ENCODE measurements around the gene CSK. TPM values are rescaled to one million over a fixed set of nuclear protein-coding genes. Genes with fewer than 3 reads are reported as not detected.

The CSK gene
- polyA plus RNA-seq, 3 donors: 46.0 to 55.1 (median 47.9) TPM

DNA sequence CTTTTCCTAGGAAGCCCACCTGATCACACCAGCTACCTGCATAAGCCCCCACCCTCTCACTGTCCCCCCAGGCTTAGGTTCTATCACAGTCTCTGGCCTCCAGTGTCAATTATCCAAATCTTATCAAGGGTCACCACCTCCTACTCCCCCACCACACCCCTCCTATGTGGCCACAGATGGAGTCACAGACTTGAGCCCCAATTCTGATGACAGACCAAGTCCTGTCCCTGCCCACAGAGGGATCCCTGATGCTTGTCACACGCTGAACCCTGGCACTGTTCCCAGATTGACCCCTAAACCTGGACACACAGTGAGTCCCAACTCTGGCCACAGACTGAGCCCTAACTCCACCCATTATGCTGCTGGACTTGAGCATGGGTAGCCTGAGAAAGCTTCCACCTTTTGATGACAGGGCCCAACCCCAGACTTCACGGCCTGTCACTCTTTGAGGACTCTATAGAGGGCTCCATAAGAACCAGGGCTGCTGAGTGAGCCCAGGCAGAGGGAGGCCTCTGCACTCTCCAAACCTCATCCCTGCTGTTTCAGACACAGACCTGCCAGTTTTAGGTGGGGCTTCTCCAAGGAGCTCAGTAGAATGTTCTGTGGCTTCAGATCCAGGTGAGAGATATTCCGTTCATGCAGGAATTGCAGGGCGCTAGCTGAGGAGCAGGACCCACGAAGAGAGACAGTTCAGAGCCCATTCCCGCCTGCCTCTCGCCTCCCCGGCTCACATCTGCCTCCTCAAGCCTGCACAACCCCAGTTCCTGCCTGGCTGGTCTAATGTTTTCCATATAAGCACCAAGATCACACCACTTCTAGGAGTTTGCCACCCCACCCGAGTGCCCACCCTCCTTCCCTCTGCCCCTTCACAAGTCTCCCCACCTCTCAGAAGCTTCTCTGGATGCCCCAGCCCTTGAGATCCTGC, 59.2 kb downstream of the CSK start:
- no peak for DNase-seq

DNA sequence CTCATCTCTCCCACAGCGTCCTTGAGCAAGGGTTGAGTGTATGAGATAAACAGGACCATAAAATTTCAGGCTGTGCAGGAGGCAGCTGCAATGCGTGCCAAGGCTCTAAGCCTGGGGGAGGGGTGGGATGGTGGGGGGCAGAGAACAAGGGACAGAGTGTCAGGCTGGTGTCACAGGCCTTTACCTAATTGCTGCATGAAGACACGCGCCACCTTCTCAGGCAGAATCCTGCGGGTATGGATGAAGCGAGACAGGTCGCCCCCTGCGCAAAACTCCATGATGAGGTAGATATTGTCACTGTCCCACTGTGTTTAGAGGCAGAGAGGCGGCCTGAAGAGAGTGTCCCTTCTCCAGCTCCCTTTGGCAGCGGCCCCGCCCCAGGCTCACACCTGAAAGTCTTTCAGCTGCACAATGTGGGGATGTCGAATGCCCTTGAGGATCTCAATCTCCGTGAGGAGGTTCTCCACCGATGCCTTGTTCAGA, 60.1 kb downstream of the CSK start:
- no peak for DNase-seq

DNA sequence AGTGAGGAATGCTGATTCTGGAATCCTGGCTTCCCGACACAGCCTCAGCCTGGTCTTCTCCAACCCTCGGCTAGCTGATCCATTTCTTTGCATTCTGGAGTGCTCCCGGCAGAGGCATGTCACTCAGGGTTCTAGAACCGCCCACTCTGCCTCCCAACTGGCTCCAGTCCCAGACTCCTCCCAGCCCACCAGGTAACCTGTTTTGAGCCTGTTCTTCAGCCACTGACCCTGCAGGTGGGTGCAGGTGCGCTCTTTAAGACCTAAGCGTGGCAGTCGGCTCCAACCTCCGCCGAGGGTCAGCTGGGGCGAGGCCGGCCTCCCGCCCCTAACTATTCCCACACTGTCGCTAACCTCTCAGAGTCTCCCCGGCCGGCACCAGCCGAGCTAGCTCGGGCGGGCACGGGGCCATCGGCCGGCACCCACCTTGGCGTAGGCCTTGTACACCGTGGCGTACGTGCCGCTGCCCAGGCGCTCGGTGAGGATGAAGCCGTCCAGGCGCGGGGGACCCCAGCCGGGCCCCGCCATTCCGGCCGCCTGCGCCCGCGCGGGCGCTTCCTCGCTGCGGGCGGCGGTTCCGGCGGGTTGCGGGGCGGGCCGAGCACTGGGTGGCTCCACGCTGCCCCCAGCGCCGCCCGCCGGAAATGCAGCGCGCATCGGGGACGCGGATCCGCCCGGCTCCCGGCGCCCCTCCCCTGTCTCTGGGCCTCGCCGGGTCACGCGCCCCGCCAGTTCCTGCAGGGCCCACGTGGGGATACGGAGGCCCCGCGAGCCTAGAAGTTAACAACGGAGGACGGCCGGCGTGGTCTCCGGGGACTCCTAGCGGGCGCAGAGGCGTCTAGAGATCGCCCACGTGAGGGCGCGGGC, 60.9 kb downstream of the CSK start, which contains the start of gene ULK3:
TSS of gene ULK3 (minus strand) at position 576 of the 864 bp plus-strand sequence. CDS start at position 525, 51 bp downstream.
- DNase-seq: peak; percentile 89

DNA sequence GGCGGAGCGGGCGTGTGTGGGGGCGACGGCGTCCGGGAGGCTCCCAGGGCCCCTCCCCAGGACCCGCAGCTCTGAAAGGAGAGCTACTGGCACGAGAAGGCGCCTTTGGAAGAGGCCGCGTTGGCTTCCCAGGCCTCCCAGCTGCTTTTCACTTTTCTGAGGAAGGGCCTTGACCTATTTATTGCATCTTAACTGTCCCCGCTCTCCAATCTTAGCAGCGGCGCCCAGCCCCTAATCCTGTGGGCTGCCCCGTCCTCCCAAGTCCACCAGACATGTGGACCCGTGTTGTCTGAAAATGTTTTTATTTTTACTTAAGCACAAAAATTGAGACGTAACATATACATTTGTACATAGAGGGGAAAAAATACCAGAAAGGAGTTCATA, 61.6 kb downstream of the CSK start:
- DNase-seq: no peak

DNA sequence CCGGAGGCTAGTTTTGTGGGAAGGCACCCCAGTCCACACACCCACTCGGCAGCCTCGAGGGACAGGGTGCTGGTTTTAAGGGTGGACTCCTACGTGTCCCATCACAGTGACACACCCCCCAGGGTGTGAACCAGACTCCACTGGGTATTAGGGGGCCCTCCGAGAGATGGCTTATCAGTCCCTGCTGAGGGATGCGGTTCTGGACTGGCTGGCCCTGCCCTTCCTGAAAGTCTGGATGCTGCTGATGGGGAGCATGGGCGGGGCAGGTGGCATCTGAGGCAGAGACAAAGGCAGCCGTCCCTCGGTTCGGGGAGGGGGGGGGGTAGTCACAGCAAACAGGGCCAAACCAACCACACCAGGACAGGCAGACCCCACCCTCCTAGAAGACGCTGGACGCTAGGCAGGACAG, 62.0 kb downstream of the CSK start:
- DNase-seq: no peak

DNA sequence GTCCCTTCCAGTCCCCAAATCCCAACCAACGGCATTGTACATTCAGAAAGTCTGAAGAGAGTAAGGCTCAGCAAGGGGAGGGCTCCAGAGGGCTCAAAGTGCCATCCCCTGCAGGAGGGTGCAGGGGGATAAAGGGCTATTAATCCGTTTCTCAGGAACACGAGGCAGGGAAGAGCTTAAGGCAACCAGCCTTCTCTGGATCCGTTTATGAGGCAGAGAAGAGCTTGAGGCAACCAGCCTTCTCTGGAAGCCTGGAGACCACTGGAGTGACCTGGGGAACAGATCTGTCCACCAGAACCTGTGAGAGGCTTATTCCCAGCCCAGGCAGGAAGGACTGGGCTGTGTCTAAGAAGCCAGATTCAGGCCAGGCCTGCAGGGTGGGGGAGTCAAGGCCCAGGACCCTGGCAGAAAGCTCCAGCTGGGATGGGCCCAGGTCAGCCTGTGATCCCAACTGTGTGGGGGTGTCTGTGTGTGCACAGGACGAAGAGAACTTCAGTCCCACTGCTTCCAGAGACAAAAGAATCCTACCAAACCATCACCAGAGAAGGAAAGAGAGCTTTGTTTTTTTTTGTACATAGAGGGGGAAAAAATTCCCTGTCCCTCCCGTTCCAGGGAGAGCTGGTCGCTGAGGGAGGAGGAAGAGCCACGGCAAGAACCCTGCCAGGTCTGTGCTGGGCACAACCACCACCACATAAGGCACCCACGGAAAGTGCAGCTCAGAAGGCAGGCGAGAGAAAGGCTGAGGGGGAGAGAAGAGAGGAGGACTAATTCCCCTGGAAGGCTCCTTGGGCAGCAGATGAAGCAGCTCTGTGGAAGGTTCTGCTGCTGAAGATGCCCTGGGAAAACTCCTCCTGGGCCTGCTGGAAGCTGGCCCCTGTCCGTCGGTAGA, 62.7 kb downstream of the CSK start:
- no peak for DNase-seq

DNA sequence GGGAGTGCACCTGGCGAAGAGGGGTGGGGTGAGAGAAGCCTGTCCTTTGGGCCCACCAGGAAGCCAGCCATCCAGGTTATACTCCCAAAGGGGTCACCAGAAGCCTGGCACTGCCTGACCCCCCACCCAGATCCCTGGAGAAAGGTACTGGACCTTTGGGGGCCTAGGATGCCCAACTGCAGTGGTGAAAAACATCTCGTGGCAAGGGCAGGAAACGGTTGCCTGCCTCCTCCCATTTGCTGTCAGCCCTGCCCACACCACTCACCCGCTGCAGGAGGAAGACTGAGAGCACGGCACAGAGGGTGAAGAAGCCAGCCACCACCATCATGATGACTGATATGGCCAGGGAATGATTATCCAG, 63.3 kb downstream of the CSK start:
- no peak for DNase-seq

DNA sequence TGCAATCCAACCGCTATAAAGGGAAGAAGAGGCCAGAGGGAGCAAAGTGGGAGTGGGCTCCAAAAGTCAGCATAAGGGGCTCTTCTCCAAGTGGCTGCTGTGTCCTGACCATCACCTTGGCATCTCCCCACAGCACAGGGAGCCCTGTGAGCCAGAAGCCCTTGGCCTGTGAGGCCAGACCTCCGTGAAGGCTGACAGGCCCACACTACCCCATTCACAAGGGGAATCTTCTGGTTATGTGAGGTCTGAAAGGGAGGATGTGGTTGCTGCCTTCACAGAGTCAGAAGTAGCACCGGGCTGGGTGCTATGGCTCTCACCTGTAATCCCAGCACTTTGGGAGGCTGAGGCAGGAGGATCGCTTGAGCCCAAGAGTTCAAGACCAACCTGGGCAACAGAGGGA, 63.7 kb downstream of the CSK start:
- DNase-seq: no peak

DNA sequence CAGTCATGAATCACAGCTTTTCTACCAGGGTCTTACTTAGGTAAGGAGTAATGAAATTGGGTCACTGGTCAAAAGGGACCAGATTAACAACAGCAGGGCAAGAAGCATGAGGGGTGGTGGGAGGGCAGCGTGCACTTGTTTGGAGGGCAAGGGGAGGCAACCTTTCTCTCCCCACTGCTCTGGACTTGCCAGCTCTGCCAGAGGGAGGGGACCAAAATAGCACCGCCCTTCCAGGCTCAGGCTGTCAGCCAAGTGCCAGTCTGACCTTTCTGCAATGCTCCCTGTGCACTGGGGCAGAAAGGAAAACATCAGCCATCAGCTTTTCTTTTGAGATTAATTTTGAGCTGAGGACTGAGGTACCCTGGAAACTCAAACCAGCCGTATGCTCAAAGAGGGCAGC, 65.6 kb downstream of the CSK start:
- DNase-seq: no peak

DNA sequence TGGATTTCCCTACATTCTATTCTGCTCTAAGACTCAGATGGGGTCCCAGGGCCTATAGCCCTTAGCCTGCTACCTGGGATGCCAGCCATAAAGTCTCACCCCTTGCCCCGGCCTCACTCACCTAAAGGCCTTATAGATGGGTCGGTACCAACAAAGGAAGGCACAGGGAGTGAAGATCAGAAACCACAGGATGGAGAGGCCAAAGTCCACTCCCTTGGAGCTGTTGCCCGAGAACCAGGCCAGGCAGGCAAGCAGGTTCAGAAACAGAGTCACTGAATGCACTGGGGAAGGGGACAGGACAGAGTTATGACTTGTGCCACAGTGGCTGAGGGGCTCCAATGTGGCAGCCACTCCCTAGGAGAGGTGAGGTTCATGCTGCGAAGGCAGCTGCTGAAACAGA, 68.5 kb downstream of the CSK start:
- DNase-seq: no peak

DNA sequence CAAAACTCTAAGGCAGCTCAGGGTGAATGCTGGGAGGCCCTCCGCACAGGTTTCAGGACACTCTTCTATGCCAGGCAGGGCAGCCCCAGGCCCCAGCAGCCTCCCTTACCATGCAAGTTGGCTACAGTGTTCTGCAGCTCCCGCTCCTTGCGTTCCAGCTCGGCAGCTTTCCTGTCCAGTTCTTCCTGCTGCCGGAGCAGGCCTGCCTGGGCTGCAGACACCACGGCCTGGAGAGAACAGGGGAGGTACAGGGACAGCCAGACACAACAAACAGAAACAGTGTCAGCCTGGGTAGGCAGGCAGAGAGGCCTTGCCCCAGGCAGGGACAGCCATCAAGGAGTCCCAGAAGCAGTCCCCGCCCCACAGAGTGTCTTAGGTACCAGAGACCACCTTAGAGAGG, 70.1 kb downstream of the CSK start:
- no peak for DNase-seq

Other genes starting within 250 kb of the CSK start
- gene ARID3B, start 240.9 kb upstream of the CSK start, polyA plus RNA-seq (ENCODE audit: insufficient read length in 3 of 3): 10 to 100 TPM; 15.8 to 21.1 (median 19.2) TPM
- 10 to 100 TPM; 75.2 to 77.8 (median 75.3) TPM for gene CLK3, start 166.2 kb upstream of the CSK start, polyA plus RNA-seq (ENCODE audit: insufficient read length in 3 of 3)
- gene EDC3, start 86.1 kb upstream of the CSK start, polyA plus RNA-seq (ENCODE audit: insufficient read length in 3 of 3): 10 to 100 TPM; 39.0 to 45.6 (median 39.2) TPM
- gene CYP1A1, start 56.6 kb upstream of the CSK start, polyA plus RNA-seq (ENCODE audit: insufficient read length in 3 of 3): under 1 TPM in 1 of 3 donors, not detected in 2; 0.04 TPM
- under 1 TPM; 0.09 to 0.21 (median 0.16) TPM for gene CYP1A2, start 33.2 kb upstream of the CSK start, polyA plus RNA-seq (ENCODE audit: insufficient read length in 3 of 3)
- under 1 TPM in 1 of 3 donors, not detected in 2; 0.04 TPM for gene LMAN1L, start 30.8 kb downstream of the CSK start, polyA plus RNA-seq (ENCODE audit: insufficient read length in 3 of 3)
- gene CPLX3, start 44.5 kb downstream of the CSK start, polyA plus RNA-seq (ENCODE audit: insufficient read length in 3 of 3): under 1 TPM in 2 of 3 donors, not detected in 1; 0.08 to 0.09 TPM
- gene ULK3, start 61.1 kb downstream of the CSK start, polyA plus RNA-seq (ENCODE audit: insufficient read length in 3 of 3): 10 to 100 TPM; 33.2 to 34.3 (median 33.6) TPM
- gene SCAMP2, start 91.3 kb downstream of the CSK start, polyA plus RNA-seq (ENCODE audit: insufficient read length in 3 of 3): 10 to 100 TPM; 75.6 to 77.7 (median 77.3) TPM
- 10 to 100 TPM; 62.3 to 80.8 (median 75.5) TPM for gene MPI, start 108.0 kb downstream of the CSK start, polyA plus RNA-seq (ENCODE audit: insufficient read length in 3 of 3)
- gene FAM219B, start 124.8 kb downstream of the CSK start, polyA plus RNA-seq (ENCODE audit: insufficient read length in 3 of 3): 10 to 100 TPM; 51.4 to 60.6 (median 60.2) TPM
- gene COX5A, start 156.0 kb downstream of the CSK start, polyA plus RNA-seq (ENCODE audit: insufficient read length in 3 of 3): 100 to 1,000 TPM; 181 to 230 (median 182) TPM
- 1 to 10 TPM; 2.5 to 3.9 (median 3.3) TPM for gene RPP25, start 174.7 kb downstream of the CSK start, polyA plus RNA-seq (ENCODE audit: insufficient read length in 3 of 3)
- gene SCAMP5, start 213.5 kb downstream of the CSK start, polyA plus RNA-seq (ENCODE audit: insufficient read length in 3 of 3): 10 to 100 TPM; 23.9 to 30.2 (median 28.4) TPM
- 10 to 100 TPM; 12.1 to 16.9 (median 14.8) TPM for gene PPCDC, start 241.5 kb downstream of the CSK start, polyA plus RNA-seq (ENCODE audit: insufficient read length in 3 of 3)

All from renal pelvis (tissue), 4 donors.